ENCODE data around the gene CEP68.
A peak's percentile ranks its signal among the peaks of the same experiment; 100 is the strongest.

CEP68 gene

DNA sequence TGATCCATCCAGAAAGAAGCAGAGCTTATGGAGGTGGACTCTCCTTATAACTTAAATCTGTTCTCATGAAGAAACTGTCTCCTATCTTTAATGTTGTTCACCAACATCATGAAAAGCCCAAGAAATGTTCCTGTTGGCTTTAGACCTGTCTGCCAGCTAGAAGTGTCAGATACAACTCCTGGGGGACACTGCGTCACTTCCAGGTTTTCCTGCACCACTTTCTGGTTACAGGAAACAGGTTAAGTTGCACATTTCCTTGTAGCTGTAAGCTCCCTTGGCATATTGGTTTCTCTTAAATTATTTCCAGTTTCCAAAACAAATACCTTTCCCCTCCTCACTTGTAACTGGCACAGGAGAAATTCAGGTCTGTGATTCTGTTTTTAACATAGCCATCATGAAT, 2.9 kb downstream of the CEP68 start:
- no peak for TF ChIP-seq CTCF (IDR thresholded peaks at IDR 0.05; ENCODE audit: low read depth, low read length, missing control alignments)
- DNase-seq (ENCODE audit: low read depth): no peak
- no peak overlapping the region for H3K4me3 ChIP-seq (ENCODE audit: low read depth, low read length)

DNA sequence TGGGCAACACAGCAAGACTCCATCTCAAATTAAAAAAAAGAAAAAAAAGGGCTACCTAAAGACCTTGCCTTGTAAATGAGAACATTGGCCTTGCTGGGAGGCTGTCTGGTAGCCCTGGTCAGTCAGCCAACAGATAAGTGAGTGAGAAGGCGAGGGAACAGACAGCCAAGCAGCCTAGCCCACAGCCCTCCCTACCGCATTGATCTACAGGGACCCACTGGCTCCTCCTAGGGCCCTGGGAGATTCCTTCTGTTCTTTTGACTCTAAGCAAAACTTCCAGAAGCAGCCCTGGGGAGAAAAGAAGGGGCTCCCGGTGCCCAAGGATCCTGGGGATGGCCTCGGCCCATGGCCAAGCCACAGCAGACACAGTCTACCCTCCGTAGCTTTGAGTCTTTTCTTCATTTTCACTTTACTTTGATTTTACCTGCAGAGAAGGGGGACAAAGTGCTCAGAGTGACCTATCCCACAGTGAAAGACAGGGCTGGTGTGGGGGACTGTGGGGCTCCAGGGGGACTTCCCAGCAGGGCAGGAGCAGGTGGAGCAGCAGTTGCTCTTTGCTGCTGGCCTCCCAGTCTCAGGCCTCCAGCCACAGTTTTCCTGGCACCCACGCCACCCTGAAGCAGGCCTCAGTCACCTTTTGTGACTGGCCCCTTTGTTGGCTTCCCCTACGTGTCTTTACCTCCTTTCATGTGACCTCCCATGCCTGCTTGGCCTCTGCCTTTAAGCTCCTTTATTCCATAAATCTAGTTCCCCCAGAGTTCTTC, 5.1 kb downstream of the CEP68 start:
- no peak overlapping the region for H3K4me3 ChIP-seq (ENCODE audit: low read depth, low read length)
- DNase-seq (ENCODE audit: low read depth): no peak
- TF ChIP-seq CTCF (IDR thresholded peaks at IDR 0.05; ENCODE audit: low read depth, low read length, missing control alignments): no peak

DNA sequence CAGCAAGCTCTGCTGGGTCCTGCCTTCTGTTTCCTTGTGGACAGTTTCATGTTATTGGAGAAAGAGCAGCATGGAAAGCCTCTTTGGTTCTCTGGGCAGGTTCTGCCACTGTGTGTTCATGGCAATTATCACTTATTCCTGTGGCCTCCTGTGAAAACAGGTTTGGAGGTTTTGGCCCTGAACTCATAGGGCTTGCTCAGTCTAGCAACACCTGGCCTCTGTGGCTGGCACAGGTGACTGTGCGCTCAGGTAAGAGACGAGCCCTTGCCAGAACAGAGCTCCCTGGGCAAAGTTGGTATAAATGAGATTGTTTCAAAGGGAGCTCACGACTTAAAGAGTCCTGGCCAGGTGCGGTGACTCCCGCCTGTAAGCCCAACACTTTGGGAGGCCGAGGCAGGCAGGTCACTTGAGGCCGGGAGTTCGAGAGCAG, 5.7 kb downstream of the CEP68 start:
- TF ChIP-seq CTCF (IDR thresholded peaks at IDR 0.05; ENCODE audit: low read depth, low read length, missing control alignments): no peak
- H3K4me3 ChIP-seq (ENCODE audit: low read depth, low read length): no peak overlapping the region
- DNase-seq (ENCODE audit: low read depth): no peak

DNA sequence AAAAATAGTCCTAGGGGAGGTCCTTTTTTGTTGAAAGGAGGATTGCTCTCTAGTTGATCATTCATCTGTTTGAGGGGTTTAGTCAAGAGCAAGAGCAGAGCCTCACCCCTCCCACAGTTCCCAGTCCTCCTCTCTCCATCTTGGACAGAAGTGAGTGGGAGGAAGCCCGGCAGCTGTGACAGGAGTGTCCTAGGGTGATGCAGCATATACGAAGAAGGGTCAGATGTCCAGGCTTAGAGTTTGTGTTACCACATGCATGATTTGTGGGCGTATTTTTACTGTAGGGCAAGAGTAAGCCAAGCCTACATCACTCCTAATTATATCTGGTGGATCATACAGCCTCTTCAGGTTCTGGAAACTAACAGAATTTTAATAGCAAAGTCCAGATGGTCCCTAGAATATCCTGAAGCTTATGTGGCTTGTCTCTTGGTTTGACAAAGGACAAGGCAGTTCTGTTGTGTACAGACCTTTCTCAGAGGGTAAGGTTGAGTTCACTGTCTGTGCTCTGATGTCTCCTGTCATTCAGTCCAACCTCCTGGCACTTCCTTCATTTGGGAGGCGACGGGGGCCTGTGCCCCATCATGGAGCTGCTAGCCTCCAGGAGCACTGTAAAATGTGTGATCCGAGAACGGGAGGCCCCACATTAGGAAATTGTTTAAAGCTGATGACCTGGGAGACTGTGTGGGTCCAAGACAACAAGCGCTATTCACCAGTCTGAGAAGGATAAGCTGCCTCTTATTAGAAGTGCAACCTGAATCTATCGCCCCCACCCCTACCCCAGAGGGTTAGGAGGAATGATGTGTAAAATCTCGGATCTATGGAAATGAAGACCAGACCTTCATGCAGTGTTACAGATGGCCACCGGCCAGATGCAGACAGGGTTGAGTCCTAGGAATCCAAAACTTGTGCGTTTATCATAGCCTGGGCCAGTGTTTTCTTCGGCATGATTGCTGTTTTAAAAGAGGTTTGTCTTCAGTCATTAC, 6.9 kb downstream of the CEP68 start:
- TF ChIP-seq CTCF (IDR thresholded peaks at IDR 0.05; ENCODE audit: low read depth, low read length, missing control alignments): no peak
- H3K4me3 ChIP-seq (ENCODE audit: low read depth, low read length): no peak overlapping the region
- DNase-seq (ENCODE audit: low read depth): no peak

- DNase-seq (ENCODE audit: low read depth): peak; percentile 70
- H3K4me3 ChIP-seq (ENCODE audit: low read depth, low read length): no peak overlapping the region
- peak; percentile 98 for TF ChIP-seq CTCF (IDR thresholded peaks at IDR 0.05; ENCODE audit: low read depth, low read length, missing control alignments)
These were observed 8.7 kb downstream of the CEP68 start for GRCh38 chr2:65064728-65065552.

GRCh38 chr2:65067806-65068553, 11.8 kb downstream of the CEP68 start:
- no peak for DNase-seq (ENCODE audit: low read depth)
- no peak for TF ChIP-seq CTCF (IDR thresholded peaks at IDR 0.05; ENCODE audit: low read depth, low read length, missing control alignments)
- H3K4me3 ChIP-seq (ENCODE audit: low read depth, low read length): no peak overlapping the region
